Measurements from ENCODE around the gene KRT25.
A peak's percentile ranks its signal among the peaks of the same experiment; 100 is the strongest.

DNA sequence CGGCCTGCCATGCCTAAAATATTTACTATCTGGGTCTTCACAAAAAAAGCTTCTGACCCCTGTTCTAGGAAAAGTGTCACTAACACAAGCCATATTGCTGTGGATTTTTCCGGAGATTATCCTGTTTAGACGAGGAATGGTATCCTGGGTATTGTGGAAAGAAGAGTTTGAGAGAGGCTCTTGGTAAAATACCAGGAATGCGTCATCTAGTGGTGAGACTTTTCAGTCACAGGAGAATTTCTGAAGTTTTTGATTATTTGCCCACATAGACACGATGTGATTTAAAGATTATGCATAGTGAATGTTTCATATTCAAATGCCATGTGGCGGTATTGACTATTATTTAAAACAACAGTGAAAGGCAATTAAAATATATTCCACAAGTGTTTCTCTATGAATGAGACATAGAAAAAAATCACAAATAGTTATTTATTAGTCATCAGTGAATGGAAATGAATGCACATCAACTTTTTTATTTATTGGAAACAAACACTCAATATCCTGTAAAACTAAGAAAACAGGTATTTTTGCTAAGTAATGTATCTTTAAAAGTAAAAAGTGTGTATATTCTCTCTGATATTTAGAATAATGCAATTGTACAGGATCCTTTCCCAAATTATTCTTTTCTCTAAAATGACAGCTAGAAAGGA is 36.8 kb upstream of the KRT25 start:
- TF ChIP-seq, protein P1, sequence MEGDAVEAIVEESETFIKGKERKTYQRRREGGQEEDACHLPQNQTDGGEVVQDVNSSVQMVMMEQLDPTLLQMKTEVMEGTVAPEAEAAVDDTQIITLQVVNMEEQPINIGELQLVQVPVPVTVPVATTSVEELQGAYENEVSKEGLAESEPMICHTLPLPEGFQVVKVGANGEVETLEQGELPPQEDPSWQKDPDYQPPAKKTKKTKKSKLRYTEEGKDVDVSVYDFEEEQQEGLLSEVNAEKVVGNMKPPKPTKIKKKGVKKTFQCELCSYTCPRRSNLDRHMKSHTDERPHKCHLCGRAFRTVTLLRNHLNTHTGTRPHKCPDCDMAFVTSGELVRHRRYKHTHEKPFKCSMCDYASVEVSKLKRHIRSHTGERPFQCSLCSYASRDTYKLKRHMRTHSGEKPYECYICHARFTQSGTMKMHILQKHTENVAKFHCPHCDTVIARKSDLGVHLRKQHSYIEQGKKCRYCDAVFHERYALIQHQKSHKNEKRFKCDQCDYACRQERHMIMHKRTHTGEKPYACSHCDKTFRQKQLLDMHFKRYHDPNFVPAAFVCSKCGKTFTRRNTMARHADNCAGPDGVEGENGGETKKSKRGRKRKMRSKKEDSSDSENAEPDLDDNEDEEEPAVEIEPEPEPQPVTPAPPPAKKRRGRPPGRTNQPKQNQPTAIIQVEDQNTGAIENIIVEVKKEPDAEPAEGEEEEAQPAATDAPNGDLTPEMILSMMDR (IDR thresholded peaks at IDR 0.05), result peak; percentile 73 to 82 (median 76)
- no peak for TF ChIP-seq POLR2A (IDR thresholded peaks at IDR 0.05)
